K562 (cell line): ENCODE data around the gene CAPRIN2. TPM values are rescaled to one million over a fixed set of nuclear protein-coding genes. Genes with fewer than 3 reads are reported as not detected.

Experiments used
- ARHGAP35 ChIP-seq: fragments of 450-650 bp; IDR thresholded peaks from 2 replicates; pipeline ENCODE4 v1.6.1; 2018; ENCODE audit not compliant: partially characterized antibody
- ARID1B ChIP-seq: fragments of 450-650 bp; IDR thresholded peaks from 2 replicates; pipeline ENCODE4 v1.6.1; 2016; ENCODE audit warnings: antibody characterized with exemption, mild to moderate bottlenecking, inconsistent platforms
- E2F5 ChIP-seq: sonication (generic); formaldehyde crosslinking; IDR thresholded peaks from 2 replicates; pipeline ENCODE4 v1.8.0; 2022; ENCODE audit warnings: mild to moderate bottlenecking, missing genetic modification reagents
- E4F1 ChIP-seq: fragments of 250-450 bp; sonication (Bioruptor Pico); IDR thresholded peaks from 2 replicates; pipeline ENCODE4 v1.5.0; 2021; ENCODE audit warnings: mild to moderate bottlenecking, borderline replicate concordance
- GTF3C2 ChIP-seq: IDR thresholded peaks from 3 replicates; pipeline ENCODE4 v1.6.1; 2011; ENCODE audit warnings: borderline replicate concordance, mild to moderate bottlenecking, moderate library complexity; ENCODE audit not compliant: insufficient read length; ENCODE audit errors: extremely low read depth
- HMGN3 ChIP-seq: IDR thresholded peaks from 2 replicates; pipeline ENCODE4 v1.6.1; 2011; ENCODE audit warnings: borderline replicate concordance, low read depth, mild to moderate bottlenecking, mixed read lengths, low read length; ENCODE audit not compliant: insufficient read length; ENCODE audit errors: extremely low read depth
- KDM1A ChIP-seq, 2 experiments: fragments of 450-650 bp; IDR thresholded peaks; 2 replicates each; pipeline ENCODE4 v1.6.1; 2016; ENCODE audit warnings: mild to moderate bottlenecking in 2 of 2
- MAFG ChIP-seq: fragments of 450-650 bp; conservative IDR thresholded peaks from 2 replicates; pipeline ENCODE4 v1.6.1; 2016; ENCODE audit warnings: missing genetic modification characterization, missing compliant biosample characterization
- NFATC3 ChIP-seq: fragments of 450-650 bp; IDR thresholded peaks from 2 replicates; pipeline ENCODE4 v1.6.1; 2017; ENCODE audit warnings: mild to moderate bottlenecking
- NFIC ChIP-seq: fragments of 450-650 bp; IDR thresholded peaks from 2 replicates; pipeline ENCODE4 v1.6.1; 2017; ENCODE audit warnings: mild to moderate bottlenecking, inconsistent platforms
- SAP30 ChIP-seq: fragments of 200-600 bp; sonication (generic); IDR thresholded peaks from 2 replicates; pipeline ENCODE4 v1.6.1; 2012; ENCODE audit warnings: borderline replicate concordance, low read depth, mild to moderate bottlenecking, moderate library complexity, low read length, control low read depth, inconsistent platforms; ENCODE audit not compliant: insufficient read depth, poor library complexity, severe bottlenecking
- TEAD2 ChIP-seq: fragments of 450-650 bp; IDR thresholded peaks from 2 replicates; pipeline ENCODE4 v1.6.1; 2016; ENCODE audit warnings: missing genetic modification characterization, control low read depth, missing compliant biosample characterization
- ZKSCAN1 ChIP-seq: fragments of 150-350 bp; IDR thresholded peaks from 2 replicates; pipeline ENCODE4 v1.6.1; 2016; ENCODE audit warnings: low read depth, low read length
- ZKSCAN8 ChIP-seq: fragments of 200-800 bp; sonication (Bioruptor generic); IDR thresholded peaks from 2 replicates; pipeline ENCODE4 v1.6.1; 2016; ENCODE audit warnings: missing genetic modification characterization, missing compliant biosample characterization
- ZNF609 ChIP-seq: sonication (generic); formaldehyde crosslinking; IDR thresholded peaks from 2 replicates; pipeline ENCODE4 v1.8.1; 2023; ENCODE audit warnings: missing genetic modification reagents, mild to moderate bottlenecking, borderline replicate concordance
- polyA plus RNA-seq, 8 experiments: library from polyadenylated mRNA; depleted of rRNA in 4 of 8; stranded (reverse) in 5 of 8; unstranded in 3 of 8; fragments of >200 nt; fragmentation: Nextera tagmentation in 2 of 8; fragmentation: Illumina TruSeq in 1 of 8; extraction: Ambion mirVana in 2 of 8; extraction: Trizol in 1 of 8; gene quantifications; 2 replicates each; pipeline versions ENCODE4 v1.2.1 to v1.2.3, GENCODE V29; 2011 to 2014; ENCODE audit warnings: inconsistent platforms in 1 of 8, missing spikeins in 1 of 8
- total RNA-seq, 7 experiments: library from RNA; depleted of rRNA in 6 of 7; stranded (reverse); fragments of >200 nt in 6 of 7; fragmentation: Illumina TruSeq in 2 of 7; extraction: Trizol in 2 of 7; gene quantifications; 2 replicates each; pipeline versions ENCODE4 v1.2.1 to v1.2.3, GENCODE V29; 2011 to 2021; ENCODE audit warnings: low replicate concordance in 1 of 7

CAPRIN2 gene
- total and polyA plus RNA-seq, 9 of the 15 experiments (the other 6 are each of a cell fraction or from before 2014, with no cell fraction given), result 2.3 to 14.5 (median 8.9) TPM

- TF ChIP-seq GTF3C2 (no peak), ZKSCAN1 (peak; percentile 85), TEAD2 (tag) (no peak), HMGN3 (no peak), KDM1A (IDR thresholded peaks at IDR 0.05) (no peak), E2F5 (no peak), ZNF609 (CRISPR knock-in tag) (no peak), ARHGAP35 (no peak), E4F1 (CRISPR knock-in tag) (peak; percentile 97), NFIC (peak; percentile 24; the same call in 1 of the 2 replicates), MAFG (tag) (no peak), SAP30 (peak; percentile 64), ZKSCAN8 (CRISPR knock-in tag) (no peak), ARID1B (no peak; the same call in 1 of the 2 replicates), NFATC3 (no peak)
Measured at GRCh38 chr12:30695199-30696102, 59.3 kb downstream of the CAPRIN2 start, which contains the start of gene IPO8 (continued).
